Fibroblast of skin of right quadriceps (primary cell): ENCODE measurements around the gene PDE4A.

Experiments
- DNase-seq: peaks from one replicate; pipeline ENCODE4 v3.0.0-alpha.2; 2013

The PDE4A gene

DNA sequence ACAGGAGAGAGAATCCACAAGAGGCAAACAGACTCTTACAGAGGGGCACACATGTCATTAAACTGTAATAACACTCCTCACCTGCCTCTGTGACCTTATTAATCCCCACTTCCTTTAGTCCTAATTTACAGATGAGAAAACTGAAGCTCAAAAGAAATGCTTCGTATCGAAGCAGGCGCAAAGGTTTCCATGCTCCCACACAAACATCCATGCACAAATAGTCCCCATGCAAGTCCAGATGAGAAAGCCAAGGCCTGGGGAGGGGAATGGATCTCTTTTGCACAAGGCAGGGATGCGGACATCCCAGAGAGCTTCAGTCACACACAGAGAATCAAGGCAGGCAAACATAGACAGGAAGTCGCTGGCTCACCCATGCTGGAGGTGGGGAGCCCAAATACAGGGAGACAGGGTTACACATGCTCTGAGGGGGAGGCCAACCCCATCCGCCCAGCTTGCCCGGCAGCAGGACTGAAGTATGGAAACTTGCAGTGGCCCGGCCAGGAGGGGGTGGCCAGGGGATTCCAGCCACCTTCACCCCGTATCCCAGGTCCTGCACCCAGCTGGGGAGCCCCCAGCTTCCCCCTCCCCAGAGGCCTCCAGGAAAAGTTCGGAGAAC is 96.4 kb downstream of the PDE4A start:
- no peak for DNase-seq

DNA sequence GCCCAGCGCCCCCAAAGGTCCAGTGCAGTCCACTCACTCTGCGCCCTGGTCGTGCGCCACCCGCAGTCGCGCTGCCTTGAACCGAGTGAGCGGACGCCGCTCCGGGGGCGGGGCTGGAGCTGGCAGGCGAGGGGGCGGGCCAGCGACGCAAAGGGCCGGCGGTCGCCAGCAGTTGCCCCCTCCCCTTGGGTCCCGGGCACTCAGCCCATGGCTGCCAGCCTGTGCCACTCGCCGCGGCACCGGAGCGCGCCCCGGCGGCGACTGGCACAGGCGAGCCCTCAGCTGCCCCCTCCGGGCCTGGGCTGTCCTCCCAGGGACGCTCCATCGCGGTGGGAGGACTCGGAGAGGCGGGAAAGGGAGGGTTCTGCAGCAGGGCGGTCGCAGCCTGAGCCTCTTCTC is 97.0 kb downstream of the PDE4A start, which contains the start of gene S1PR5:
Gene S1PR5 (minus strand): TSS at position 87 of the 399 bp plus-strand sequence. CDS start 2,436 bp downstream, outside the sequence.
- no peak for DNase-seq

DNA sequence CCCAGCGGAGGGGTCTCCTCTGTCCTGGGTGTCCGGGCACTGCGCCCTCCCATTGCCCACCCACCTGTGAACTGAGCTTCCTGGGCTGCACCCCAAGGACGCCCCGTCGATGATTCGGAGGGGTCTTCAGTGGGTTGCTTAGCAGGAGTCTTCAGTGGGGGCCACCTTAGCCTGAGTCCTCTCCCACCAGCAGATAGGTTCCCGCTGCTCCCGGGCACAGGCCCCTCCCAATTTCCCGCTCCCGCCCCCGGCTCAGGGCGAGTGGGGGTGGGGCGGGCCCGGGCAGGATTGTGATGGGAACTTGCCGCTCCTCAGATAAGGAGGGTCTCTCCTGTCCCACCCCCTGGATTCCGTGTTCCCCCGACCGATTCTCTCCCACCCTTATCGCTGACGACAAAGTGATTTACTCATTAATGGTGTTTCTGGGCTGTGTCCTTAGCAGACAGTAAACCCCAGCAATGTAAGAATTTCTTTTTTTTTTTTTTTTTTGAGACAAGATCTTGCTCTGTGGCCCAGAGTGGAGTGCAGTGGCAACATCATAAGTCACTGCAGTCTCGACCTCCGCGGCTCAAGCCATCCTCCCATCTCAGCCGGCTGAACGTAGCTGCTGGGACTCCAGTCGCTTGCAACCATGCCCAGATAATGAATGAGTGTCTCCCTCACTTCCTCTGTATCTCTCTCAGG is 97.6 kb downstream of the PDE4A start:
- no peak for DNase-seq

DNA sequence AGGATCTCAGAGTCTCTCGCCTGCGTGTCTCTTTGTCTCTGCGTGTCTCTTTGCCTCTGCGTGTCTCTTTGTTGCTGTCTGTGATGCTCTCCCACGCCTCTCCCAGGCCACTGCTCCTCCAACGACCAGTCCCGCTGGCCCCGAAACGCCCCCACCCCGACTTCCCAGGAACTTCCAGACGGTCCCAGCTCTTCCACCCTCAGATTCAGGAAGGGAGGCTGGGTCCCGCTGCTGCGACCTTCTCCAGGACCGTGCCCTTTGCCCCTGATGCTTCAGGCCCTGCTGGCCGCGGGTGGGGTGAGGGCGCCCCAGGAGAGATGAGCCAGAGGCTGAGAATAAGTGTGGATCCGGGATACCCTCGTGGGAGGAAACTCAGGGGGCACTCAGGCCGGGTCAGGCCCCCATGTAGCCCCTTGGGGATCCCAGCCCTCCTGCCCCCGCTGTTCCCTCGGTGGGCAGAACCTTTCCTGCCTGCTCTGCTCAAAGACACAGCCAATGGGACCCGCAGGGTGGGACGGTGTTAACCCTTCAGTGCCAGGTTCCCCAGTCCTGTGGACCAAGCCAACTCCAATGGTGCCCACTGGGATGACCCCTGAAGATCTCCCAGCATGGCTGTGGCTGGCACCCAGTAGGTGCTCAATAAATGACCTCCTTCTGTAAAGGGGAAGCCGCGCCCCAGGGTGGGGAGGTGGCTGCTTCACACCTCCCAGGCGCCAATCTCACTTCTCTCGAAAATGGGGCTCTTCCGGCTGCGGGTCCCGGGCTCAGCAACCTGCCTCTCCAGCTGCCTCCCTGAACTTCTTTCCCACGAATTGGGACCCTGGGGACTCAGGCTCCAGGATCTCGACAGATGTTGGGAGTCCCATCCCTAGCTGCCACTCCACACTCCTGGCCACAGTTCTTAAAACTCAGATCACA is 98.4 kb downstream of the PDE4A start:
- DNase-seq = no peak
